ENCODE measurements around the gene RAD23B. TPM values are rescaled to one million over a fixed set of nuclear protein-coding genes. Genes with fewer than 3 reads are reported as not detected.

The RAD23B gene
- total RNA-seq, 1 donor = 157 TPM

DNA sequence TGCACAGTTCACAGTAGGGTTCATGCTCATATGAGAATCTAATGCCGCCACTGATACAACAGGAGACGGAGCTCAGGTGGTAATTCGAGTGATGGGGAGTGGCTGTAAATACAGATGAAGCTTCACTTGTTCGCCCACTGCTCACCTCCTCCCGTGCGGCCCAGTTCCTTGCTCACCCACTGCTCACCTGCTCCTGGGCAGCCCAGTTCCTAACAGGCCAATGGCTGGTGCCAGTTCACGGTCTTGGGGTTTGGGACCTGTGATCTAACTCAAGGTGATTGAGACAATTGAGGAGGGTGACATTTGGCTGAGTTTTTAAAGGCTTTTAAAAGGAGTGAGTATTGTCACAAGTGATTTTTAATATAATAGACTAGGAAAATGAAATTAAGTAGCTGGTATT lies 45.4 kb downstream of the RAD23B start:
- Histone ChIP-seq H2AFZ (ENCODE audit: low read length) (no peak overlapping the region), H3K36me3 (ENCODE audit: insufficient read depth, low read length) (peaks cover 73% of the 10 kb centered on the region), H3K27me3 (ENCODE audit: insufficient read depth, low read length) (no peaks in the 10 kb centered on the region), H3K4me2 (ENCODE audit: insufficient read depth, low read length) (no peak overlapping the region), H3K9me3 (ENCODE audit: low read depth, low read length) (no peaks in the 10 kb centered on the region), H3K79me2 (ENCODE audit: insufficient read depth, low read length) (peaks cover 62% of the 10 kb centered on the region), H3K27ac (ENCODE audit: low read depth, low read length) (no peak overlapping the region), H3K4me3 (ENCODE audit: insufficient read depth, low read length) (no peak overlapping the region), H3K4me1 (ENCODE audit: insufficient read depth, low read length) (no peaks in the 10 kb centered on the region), H4K20me1 (ENCODE audit: insufficient read depth, low read length) (peaks cover 26% of the 10 kb centered on the region)
- TF ChIP-seq, protein P1, sequence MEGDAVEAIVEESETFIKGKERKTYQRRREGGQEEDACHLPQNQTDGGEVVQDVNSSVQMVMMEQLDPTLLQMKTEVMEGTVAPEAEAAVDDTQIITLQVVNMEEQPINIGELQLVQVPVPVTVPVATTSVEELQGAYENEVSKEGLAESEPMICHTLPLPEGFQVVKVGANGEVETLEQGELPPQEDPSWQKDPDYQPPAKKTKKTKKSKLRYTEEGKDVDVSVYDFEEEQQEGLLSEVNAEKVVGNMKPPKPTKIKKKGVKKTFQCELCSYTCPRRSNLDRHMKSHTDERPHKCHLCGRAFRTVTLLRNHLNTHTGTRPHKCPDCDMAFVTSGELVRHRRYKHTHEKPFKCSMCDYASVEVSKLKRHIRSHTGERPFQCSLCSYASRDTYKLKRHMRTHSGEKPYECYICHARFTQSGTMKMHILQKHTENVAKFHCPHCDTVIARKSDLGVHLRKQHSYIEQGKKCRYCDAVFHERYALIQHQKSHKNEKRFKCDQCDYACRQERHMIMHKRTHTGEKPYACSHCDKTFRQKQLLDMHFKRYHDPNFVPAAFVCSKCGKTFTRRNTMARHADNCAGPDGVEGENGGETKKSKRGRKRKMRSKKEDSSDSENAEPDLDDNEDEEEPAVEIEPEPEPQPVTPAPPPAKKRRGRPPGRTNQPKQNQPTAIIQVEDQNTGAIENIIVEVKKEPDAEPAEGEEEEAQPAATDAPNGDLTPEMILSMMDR (IDR thresholded peaks at IDR 0.05; ENCODE audit: extremely low read depth, low read depth, low read length) = no peak
- no peak for DNase-seq (ENCODE audit: insufficient read length, low spot score, missing footprints)

DNA sequence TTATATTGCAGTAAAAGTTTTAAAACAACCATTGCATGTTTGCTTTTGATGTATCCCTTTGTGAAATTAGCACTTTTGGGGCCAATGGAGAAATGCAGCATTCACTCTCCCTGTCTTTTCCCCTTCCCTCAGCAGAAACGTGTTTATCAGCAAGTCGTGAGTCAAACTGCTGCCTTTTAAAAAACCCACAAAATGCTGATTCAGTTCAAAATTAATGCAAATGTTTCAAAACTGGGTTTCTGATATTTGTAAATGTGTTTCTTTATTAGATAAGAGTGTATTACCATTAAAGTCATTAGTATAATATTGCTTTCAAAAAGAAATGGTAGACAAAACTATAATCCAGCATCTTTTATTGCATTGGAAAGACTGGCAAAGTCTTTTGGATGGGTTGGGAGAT lies 47.3 kb downstream of the RAD23B start:
- peaks cover 52% of the 10 kb centered on the region for H3K79me2 ChIP-seq (ENCODE audit: insufficient read depth, low read length)
- TF ChIP-seq, protein P1 (IDR thresholded peaks at IDR 0.05; ENCODE audit: extremely low read depth, low read depth, low read length) = no peak
- H3K27me3 ChIP-seq (ENCODE audit: insufficient read depth, low read length) = no peaks in the 10 kb centered on the region
- H2AFZ ChIP-seq (ENCODE audit: low read length) = no peak overlapping the region
- H3K4me3 ChIP-seq (ENCODE audit: insufficient read depth, low read length) = no peak overlapping the region
- H3K27ac ChIP-seq (ENCODE audit: low read depth, low read length) = no peak overlapping the region
- H3K9me3 ChIP-seq (ENCODE audit: low read depth, low read length) = no peaks in the 10 kb centered on the region
- peaks cover 28% of the 10 kb centered on the region for H4K20me1 ChIP-seq (ENCODE audit: insufficient read depth, low read length)
- peaks cover 72% of the 10 kb centered on the region for H3K36me3 ChIP-seq (ENCODE audit: insufficient read depth, low read length)
- H3K4me2 ChIP-seq (ENCODE audit: insufficient read depth, low read length) = no peak overlapping the region
- peaks cover 2% of the 10 kb centered on the region for H3K4me1 ChIP-seq (ENCODE audit: insufficient read depth, low read length)
- no peak for DNase-seq (ENCODE audit: insufficient read length, low spot score, missing footprints)

DNA sequence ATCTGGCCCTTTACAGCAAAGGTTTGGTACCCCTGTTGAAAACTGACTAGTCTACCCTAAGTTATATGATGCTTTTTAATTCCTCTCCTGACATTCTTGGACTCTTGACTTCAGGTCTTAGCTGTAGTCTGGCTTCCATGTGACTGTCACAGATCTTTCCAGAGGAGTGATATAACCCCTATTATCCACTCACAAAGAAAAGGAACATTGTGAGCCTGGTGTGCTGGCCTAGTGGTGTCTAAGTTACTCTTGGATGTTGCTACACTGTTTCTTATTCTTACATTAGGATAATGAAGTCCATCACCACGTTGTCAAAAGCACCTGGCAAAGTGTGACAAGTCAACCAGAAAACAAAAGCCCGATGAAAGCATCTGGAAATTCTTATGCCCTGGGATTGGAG lies 49.8 kb downstream of the RAD23B start:
- no peak overlapping the region for H3K4me2 ChIP-seq (ENCODE audit: insufficient read depth, low read length)
- H3K4me3 ChIP-seq (ENCODE audit: insufficient read depth, low read length) = no peak overlapping the region
- H3K27ac ChIP-seq (ENCODE audit: low read depth, low read length) = no peak overlapping the region
- H2AFZ ChIP-seq (ENCODE audit: low read length) = no peak overlapping the region
- peaks cover 16% of the 10 kb centered on the region for H3K4me1 ChIP-seq (ENCODE audit: insufficient read depth, low read length)
- no peaks in the 10 kb centered on the region for H3K9me3 ChIP-seq (ENCODE audit: low read depth, low read length)
- peaks cover 73% of the 10 kb centered on the region for H3K36me3 ChIP-seq (ENCODE audit: insufficient read depth, low read length)
- peaks cover 30% of the 10 kb centered on the region for H3K79me2 ChIP-seq (ENCODE audit: insufficient read depth, low read length)
- TF ChIP-seq, protein P1 (IDR thresholded peaks at IDR 0.05; ENCODE audit: extremely low read depth, low read depth, low read length) = no peak
- H4K20me1 ChIP-seq (ENCODE audit: insufficient read depth, low read length) = peaks cover 32% of the 10 kb centered on the region
- H3K27me3 ChIP-seq (ENCODE audit: insufficient read depth, low read length) = no peaks in the 10 kb centered on the region
- DNase-seq (ENCODE audit: insufficient read length, low spot score, missing footprints) = no peak

DNA sequence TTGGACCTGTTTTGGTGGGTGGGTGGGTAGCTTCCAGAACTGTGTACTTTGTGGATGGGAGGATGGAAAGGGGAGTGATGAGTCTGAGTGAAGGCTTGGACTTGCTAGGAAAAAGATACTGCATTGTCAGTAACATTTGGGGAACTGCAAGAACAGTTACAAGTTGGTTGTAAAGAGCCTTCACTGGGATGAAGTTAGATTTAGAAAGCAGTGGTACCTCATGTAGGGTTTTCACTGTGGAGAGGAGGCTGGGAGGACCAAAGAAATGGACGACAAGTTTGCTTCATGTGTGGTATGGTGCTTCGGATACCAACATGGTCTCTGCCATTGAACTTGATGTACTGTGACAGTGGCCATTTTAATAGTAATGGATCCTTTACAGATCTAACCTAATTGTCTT lies 50.3 kb downstream of the RAD23B start:
- Histone ChIP-seq H3K4me3 (ENCODE audit: insufficient read depth, low read length) (no peak overlapping the region), H3K36me3 (ENCODE audit: insufficient read depth, low read length) (peaks cover 77% of the 10 kb centered on the region), H3K4me2 (ENCODE audit: insufficient read depth, low read length) (no peak overlapping the region), H3K79me2 (ENCODE audit: insufficient read depth, low read length) (peaks cover 26% of the 10 kb centered on the region), H4K20me1 (ENCODE audit: insufficient read depth, low read length) (peaks cover 30% of the 10 kb centered on the region), H2AFZ (ENCODE audit: low read length) (no peak overlapping the region), H3K4me1 (ENCODE audit: insufficient read depth, low read length) (peaks cover 16% of the 10 kb centered on the region), H3K27ac (ENCODE audit: low read depth, low read length) (no peak overlapping the region), H3K9me3 (ENCODE audit: low read depth, low read length) (no peaks in the 10 kb centered on the region), H3K27me3 (ENCODE audit: insufficient read depth, low read length) (no peaks in the 10 kb centered on the region)
- DNase-seq (ENCODE audit: insufficient read length, low spot score, missing footprints) = no peak
- TF ChIP-seq, protein P1 (IDR thresholded peaks at IDR 0.05; ENCODE audit: extremely low read depth, low read depth, low read length) = no peak

Measured in osteoblast (primary cell).